Esophagus squamous epithelium (tissue), 4 donors: ENCODE data around the gene LOXL1.

Experiments
- CTCF ChIP-seq, 6 experiments: fragments of 450-650 bp in 4 of 6; fragments of 200-600 bp in 2 of 6; sonication (generic) in 2 of 6; IDR thresholded peaks; one replicate each; pipeline ENCODE4 v1.5.1; 2016 to 2019; ENCODE audit warnings: antibody characterized with exemption in 6 of 6, mild to moderate bottlenecking in 4 of 6, moderate library complexity in 4 of 6
- POLR2A ChIP-seq, 4 donors: fragments of 450-650 bp; IDR thresholded peaks; one replicate each; pipeline ENCODE4 v1.6.1; 2017; ENCODE audit warnings: antibody characterized with exemption in 4 of 4, mild to moderate bottlenecking in 4 of 4, moderate library complexity in 3 of 4

- TF ChIP-seq POLR2A (IDR thresholded peaks at IDR 0.05) (no peak), CTCF (IDR thresholded peaks at IDR 0.05) (no peak)
Measured at GRCh38 chr15:73882761-73883419, 43.4 kb upstream of the LOXL1 start.
